DOHH2 (cell line): ENCODE results near the gene MGAT5.

Experiments
- H3F3A ChIP-seq: fragments of 200-600 bp; sonication (generic), shearing (Covaris generic); 2 replicates; pipeline ENCODE4 v1.6.0; 2016; ENCODE audit warnings: antibody characterized with exemption, mild to moderate bottlenecking; ENCODE audit not compliant: control insufficient read depth, insufficient read depth
- H3K27ac ChIP-seq: fragments of 200-600 bp; sonication (generic); 2 replicates; pipeline ENCODE4 v1.5.1; 2014; ENCODE audit warnings: low read depth, mild to moderate bottlenecking, low read length, moderate library complexity
- H3K27me3 ChIP-seq: fragments of 200-600 bp; sonication (generic); 2 replicates; pipeline ENCODE4 v1.6.1; 2014; ENCODE audit warnings: mild to moderate bottlenecking, low read length, mixed read lengths; ENCODE audit not compliant: control insufficient read depth
- H3K36me3 ChIP-seq: fragments of 200-600 bp; sonication (generic); 2 replicates; pipeline ENCODE4 v1.6.1; 2014; ENCODE audit warnings: mild to moderate bottlenecking, low read length, moderate library complexity, mixed read lengths; ENCODE audit not compliant: control insufficient read depth
- H3K4me1 ChIP-seq: fragments of 200-600 bp; sonication (generic); 2 replicates; pipeline ENCODE4 v1.6.1; 2014; ENCODE audit warnings: mild to moderate bottlenecking, low read length, mixed read lengths; ENCODE audit not compliant: control insufficient read depth
- H3K4me2 ChIP-seq: fragments of 200-600 bp; sonication (generic); 2 replicates; pipeline ENCODE4 v1.6.0; 2014; ENCODE audit warnings: mild to moderate bottlenecking, low read length, moderate library complexity
- H3K4me3 ChIP-seq: fragments of 200-600 bp; sonication (generic); 2 replicates; pipeline ENCODE4 v1.5.1; 2014; ENCODE audit warnings: mild to moderate bottlenecking, low read length, mixed read lengths
- H3K79me2 ChIP-seq: fragments of 200-600 bp; sonication (generic); 2 replicates; pipeline ENCODE4 v1.6.1; 2014; ENCODE audit warnings: mild to moderate bottlenecking, low read length, mixed read lengths; ENCODE audit not compliant: control insufficient read depth
- H3K9me2 ChIP-seq: fragments of 200-600 bp; sonication (generic); replicated peaks from 2 replicates; pipeline ENCODE4 v1.6.1; 2014; ENCODE audit warnings: mild to moderate bottlenecking, low read length, mixed read lengths; ENCODE audit not compliant: control insufficient read depth
- H3K9me3 ChIP-seq: fragments of 200-600 bp; sonication (generic); 2 replicates; pipeline ENCODE4 v1.6.1; 2014; ENCODE audit warnings: antibody characterized with exemption, low read length, mixed read lengths; ENCODE audit not compliant: control insufficient read depth, insufficient read depth
- H4K20me1 ChIP-seq: fragments of 200-600 bp; sonication (generic); 2 replicates; pipeline ENCODE4 v1.6.0; 2014; ENCODE audit warnings: low read depth, mild to moderate bottlenecking, antibody characterized with exemption, low read length, moderate library complexity; ENCODE audit not compliant: control insufficient read depth, insufficient read depth
- CTCF ChIP-seq: fragments of 200-600 bp; sonication (generic); IDR thresholded peaks from one replicate; pipeline ENCODE4 v1.5.1; 2014; ENCODE audit warnings: antibody characterized with exemption, mild to moderate bottlenecking, low read depth, low read length; ENCODE audit not compliant: poor library complexity, severe bottlenecking
- EZH2phosphoT487 ChIP-seq: fragments of 200-600 bp; sonication (generic); IDR thresholded peaks from 2 replicates; pipeline ENCODE4 v1.6.1; 2017; ENCODE audit warnings: borderline replicate concordance, mild to moderate bottlenecking, antibody characterized with exemption, low read length, moderate library complexity, mixed read lengths

Gene MGAT5

GRCh38 chr2:134359367-134360081 is 105.7 kb downstream of the MGAT5 start:
- no peaks in the 10 kb centered on the region for H3K79me2 ChIP-seq
- no peaks in the 10 kb centered on the region for H3K9me2 ChIP-seq
- H3K27me3 ChIP-seq: no peaks in the 10 kb centered on the region
- no peaks in the 10 kb centered on the region for H3K4me1 ChIP-seq
- TF ChIP-seq CTCF: no peak
- TF ChIP-seq EZH2phosphoT487: no peak
- H3K4me2 ChIP-seq: no peak overlapping the region
- no peak overlapping the region for H3K27ac ChIP-seq
- peaks cover 38% of the 10 kb centered on the region for H3K36me3 ChIP-seq
- H4K20me1 ChIP-seq: no peaks in the 10 kb centered on the region
- H3K4me3 ChIP-seq: no peak overlapping the region
- H3F3A ChIP-seq: no peaks in the 10 kb centered on the region
- H3K9me3 ChIP-seq: no peaks in the 10 kb centered on the region

GRCh38 chr2:134360745-134361487 is 107.0 kb downstream of the MGAT5 start:
- Histone ChIP-seq H3K9me2 (no peaks in the 10 kb centered on the region), H3K36me3 (peaks cover 46% of the 10 kb centered on the region), H4K20me1 (no peaks in the 10 kb centered on the region), H3K27me3 (no peaks in the 10 kb centered on the region), H3K4me1 (no peaks in the 10 kb centered on the region), H3F3A (no peaks in the 10 kb centered on the region), H3K4me3 (no peak overlapping the region), H3K9me3 (no peaks in the 10 kb centered on the region), H3K4me2 (no peak overlapping the region), H3K79me2 (no peaks in the 10 kb centered on the region), H3K27ac (no peak overlapping the region)
- TF ChIP-seq CTCF: no peak
- no peak for TF ChIP-seq EZH2phosphoT487

GRCh38 chr2:134361648-134362047 is 107.8 kb downstream of the MGAT5 start:
- Histone ChIP-seq H3K27me3 (no peaks in the 10 kb centered on the region), H3K27ac (no peak overlapping the region), H3K9me3 (no peaks in the 10 kb centered on the region), H3K4me3 (no peak overlapping the region), H3K79me2 (no peaks in the 10 kb centered on the region), H3K36me3 (peaks cover 43% of the 10 kb centered on the region), H4K20me1 (no peaks in the 10 kb centered on the region), H3K4me2 (no peak overlapping the region), H3K9me2 (no peaks in the 10 kb centered on the region), H3K4me1 (no peaks in the 10 kb centered on the region), H3F3A (no peaks in the 10 kb centered on the region)
- no peak for TF ChIP-seq EZH2phosphoT487
- TF ChIP-seq CTCF: no peak
